K562 (cell line): ENCODE data around the gene ABHD16A. TPM values are rescaled to one million over a fixed set of nuclear protein-coding genes. Genes with fewer than 3 reads are reported as not detected.
A peak's percentile ranks its signal among the peaks of the same experiment; 100 is the strongest.

Experiments used
- BHLHE40 ChIP-seq: IDR thresholded peaks from 2 replicates; pipeline ENCODE4 v1.6.1; 2011; ENCODE audit warnings: low read length, improper control_type of control experiment
- CBX5 ChIP-seq: IDR thresholded peaks from 2 replicates; pipeline ENCODE4 v1.6.1; 2014; ENCODE audit warnings: low read depth, borderline replicate concordance
- CHD7 ChIP-seq: fragments of 200-600 bp; sonication (generic); IDR thresholded peaks from one replicate; pipeline ENCODE4 v1.6.1; 2012; ENCODE audit warnings: mild to moderate bottlenecking, low read depth, low read length, inconsistent platforms
- EP400 ChIP-seq: fragments of 450-650 bp; IDR thresholded peaks from 2 replicates; pipeline ENCODE4 v1.6.1; 2017; ENCODE audit warnings: antibody characterized with exemption, mild to moderate bottlenecking, moderate library complexity
- ETV5 ChIP-seq: sonication (generic); formaldehyde crosslinking; IDR thresholded peaks from 2 replicates; pipeline ENCODE4 v1.4.0; 2020; ENCODE audit warnings: low read depth, mild to moderate bottlenecking, missing genetic modification reagents
- KAT8 ChIP-seq: fragments of 450-650 bp; IDR thresholded peaks from 2 replicates; pipeline ENCODE4 v1.6.1; 2016; ENCODE audit warnings: low read depth, mild to moderate bottlenecking
- KDM5B ChIP-seq: fragments of 200-600 bp; sonication (generic); IDR thresholded peaks from 2 replicates; pipeline ENCODE4 v1.6.1; 2012; ENCODE audit warnings: low read depth, mild to moderate bottlenecking, moderate library complexity, low read length, control low read depth, inconsistent platforms; ENCODE audit not compliant: insufficient replicate concordance
- KHSRP ChIP-seq: fragments of 450-650 bp; IDR thresholded peaks from 2 replicates; pipeline ENCODE4 v1.6.1; 2017
- MXI1 ChIP-seq: IDR thresholded peaks from 2 replicates; pipeline ENCODE4 v1.6.1; 2011; ENCODE audit warnings: low read depth, mild to moderate bottlenecking, improper control_type of control experiment, low read length
- NBN ChIP-seq: fragments of 450-650 bp; IDR thresholded peaks from 2 replicates; pipeline ENCODE4 v1.6.1; 2016; ENCODE audit warnings: low read depth, mild to moderate bottlenecking
- NCOA2 ChIP-seq, 2 experiments: fragments of 450-650 bp; IDR thresholded peaks; 2 replicates each; pipeline ENCODE4 v1.6.1; 2018; ENCODE audit warnings: mild to moderate bottlenecking in 2 of 2, moderate library complexity in 1 of 2; ENCODE audit not compliant: partially characterized antibody in 2 of 2
- POLR2AphosphoS2 ChIP-seq: IDR thresholded peaks from 2 replicates; pipeline ENCODE4 v1.6.1; 2012; ENCODE audit warnings: low read length, improper control_type of control experiment
- TEAD1 ChIP-seq, 2 experiments: fragments of 450-650 bp in 1 of 2; sonication (generic) in 1 of 2; formaldehyde crosslinking; IDR thresholded peaks; 2 replicates each; pipeline versions ENCODE4 v1.4.0 to v1.8.0; 2020 to 2022; ENCODE audit warnings: mild to moderate bottlenecking in 2 of 2, missing genetic modification reagents in 1 of 2
- USF1 ChIP-seq: sonication (generic); formaldehyde crosslinking; IDR thresholded peaks from 2 replicates; pipeline ENCODE4 v1.9.0; 2022; ENCODE audit warnings: mild to moderate bottlenecking, missing genetic modification reagents
- VEZF1 ChIP-seq: fragments of 200-800 bp; sonication (Bioruptor generic); IDR thresholded peaks from 2 replicates; pipeline ENCODE4 v1.6.1; 2017; ENCODE audit warnings: missing genetic modification characterization, missing compliant biosample characterization
- WHSC1 ChIP-seq: IDR thresholded peaks from one replicate; pipeline ENCODE4 v1.6.1; 2012; ENCODE audit warnings: low read length, control low read depth, inconsistent platforms
- polyA plus RNA-seq, 8 experiments: library from polyadenylated mRNA; depleted of rRNA in 4 of 8; stranded (reverse) in 5 of 8; unstranded in 3 of 8; fragments of >200 nt; fragmentation: Nextera tagmentation in 2 of 8; fragmentation: Illumina TruSeq in 1 of 8; extraction: Ambion mirVana in 2 of 8; extraction: Trizol in 1 of 8; gene quantifications; 2 replicates each; pipeline versions ENCODE4 v1.2.1 to v1.2.3, GENCODE V29; 2011 to 2014; ENCODE audit warnings: inconsistent platforms in 1 of 8, missing spikeins in 1 of 8
- total RNA-seq, 7 experiments: library from RNA; depleted of rRNA in 6 of 7; stranded (reverse); fragments of >200 nt in 6 of 7; fragmentation: Illumina TruSeq in 2 of 7; extraction: Trizol in 2 of 7; gene quantifications; 2 replicates each; pipeline versions ENCODE4 v1.2.1 to v1.2.3, GENCODE V29; 2011 to 2021; ENCODE audit warnings: low replicate concordance in 1 of 7

ABHD16A gene
- total and polyA plus RNA-seq, 9 of the 15 experiments (the other 6 are each of a cell fraction or from before 2014, with no cell fraction given), result 25.8 to 120 (median 81.6) TPM

- TF ChIP-seq VEZF1 (CRISPR knock-in tag), result peak; percentile 68
- TF ChIP-seq KHSRP, result peak; percentile 46; the same call in 1 of the 2 replicates
- no peak for TF ChIP-seq CBX5
- TF ChIP-seq TEAD1 (CRISPR knock-in tag; IDR thresholded peaks at IDR 0.05), result peak in 1 of 2 experiments; percentile 52; a peak in 1 of 4 replicates
- no peak for TF ChIP-seq POLR2AphosphoS2
- no peak for TF ChIP-seq KAT8
- TF ChIP-seq EP400, result no peak
- TF ChIP-seq ETV5 (CRISPR knock-in tag), result no peak
- TF ChIP-seq USF1, result no peak
- no peak for TF ChIP-seq BHLHE40
- no peak for TF ChIP-seq CHD7
- no peak for TF ChIP-seq NCOA2 (IDR thresholded peaks at IDR 0.05; ENCODE audit: partially characterized antibody in 2 of 2)
- TF ChIP-seq MXI1, result no peak
- 0 out of 2 replicates have a peak, but pooled peaks have one; percentile 62 for TF ChIP-seq NBN
- TF ChIP-seq KDM5B, result peak; percentile 12
- no peak for TF ChIP-seq WHSC1
These were observed 26.2 kb downstream of the ABHD16A start (continued) for GRCh38 chr6:31676904-31677303.
